GM18526 (cell line): Measurements from ENCODE around the gene ZNF575.

Experiments used
- POLR2A ChIP-seq: IDR thresholded peaks from 3 replicates; pipeline ENCODE4 v1.6.1; 2011; ENCODE audit not compliant: insufficient read length; ENCODE audit errors: extremely low read depth

ZNF575 gene

GRCh38 chr19:43574424-43575155, 41.6 kb downstream of the ZNF575 start:
- TF ChIP-seq POLR2A: no peak

GRCh38 chr19:43575156-43575950, 42.4 kb downstream of the ZNF575 start, which contains the start of the genes PINLYP and XRCC1:
TSS of gene PINLYP (plus strand) at chr19:43575801. CDS start at chr19:43577192, 1,391 bp downstream.
TSS of gene XRCC1 (minus strand) at chr19:43575527. CDS start at chr19:43575458, 69 bp downstream.
- peak; percentile 59 for TF ChIP-seq POLR2A

- no peak for TF ChIP-seq POLR2A
These were observed 43.2 kb downstream of the ZNF575 start for GRCh38 chr19:43575955-43576878.

GRCh38 chr19:43578787-43579186, 45.8 kb downstream of the ZNF575 start:
- no peak for TF ChIP-seq POLR2A

- no peak for TF ChIP-seq POLR2A
These were observed 48.5 kb downstream of the ZNF575 start for GRCh38 chr19:43581467-43581866.

- TF ChIP-seq POLR2A: no peak
These were observed 49.5 kb downstream of the ZNF575 start for GRCh38 chr19:43582495-43582894.

GRCh38 chr19:43584484-43584883, 51.5 kb downstream of the ZNF575 start:
- TF ChIP-seq POLR2A: no peak
